ENCODE measurements around the gene ANKMY1. TPM values are rescaled to one million over a fixed set of nuclear protein-coding genes. Genes with fewer than 3 reads are reported as not detected.
"Not testable (repeated sequence)": the region's sequence is repeated elsewhere in the genome, so short reads cannot be mapped to it uniquely, and the experiment has no call there.

ANKMY1 gene
- total RNA-seq, 1 donor from 2014 or later, result 6.3 TPM

DNA sequence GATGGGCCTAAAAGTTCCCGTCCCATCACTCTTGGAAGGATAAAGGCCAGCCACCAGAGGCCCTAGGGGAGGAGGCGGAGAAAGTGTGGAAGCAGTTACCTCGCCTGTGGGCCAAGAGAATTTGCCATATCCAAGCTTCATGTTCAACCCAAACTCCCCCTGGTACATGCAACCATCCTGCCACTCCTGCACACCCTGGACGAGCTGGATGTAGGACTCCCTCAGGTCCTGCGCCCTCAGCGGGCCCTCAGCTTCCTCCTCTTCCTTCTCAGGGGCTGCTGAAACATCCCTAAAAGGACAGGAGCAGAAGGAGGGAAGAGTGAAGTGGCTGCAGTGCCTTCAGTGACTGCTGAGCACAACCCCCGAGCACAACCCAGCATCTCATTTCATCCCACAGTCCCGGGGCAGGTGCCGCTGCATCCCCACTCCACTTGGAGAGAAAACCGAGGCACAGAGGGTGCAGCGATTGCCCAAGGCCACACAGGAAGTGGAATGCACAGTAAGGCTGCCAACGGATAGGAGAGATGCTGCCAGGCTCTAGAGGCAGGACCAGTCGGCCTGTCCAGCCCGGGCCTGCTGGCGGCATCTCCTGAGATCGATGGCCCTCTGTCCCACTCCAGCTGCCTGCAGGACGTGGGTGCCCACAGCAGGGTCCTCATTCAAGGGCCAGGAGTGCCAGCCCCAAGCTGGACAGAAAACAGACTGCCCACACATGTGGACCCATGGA is 2.9 kb downstream of the ANKMY1 start:
- no peak for DNase-seq

DNA sequence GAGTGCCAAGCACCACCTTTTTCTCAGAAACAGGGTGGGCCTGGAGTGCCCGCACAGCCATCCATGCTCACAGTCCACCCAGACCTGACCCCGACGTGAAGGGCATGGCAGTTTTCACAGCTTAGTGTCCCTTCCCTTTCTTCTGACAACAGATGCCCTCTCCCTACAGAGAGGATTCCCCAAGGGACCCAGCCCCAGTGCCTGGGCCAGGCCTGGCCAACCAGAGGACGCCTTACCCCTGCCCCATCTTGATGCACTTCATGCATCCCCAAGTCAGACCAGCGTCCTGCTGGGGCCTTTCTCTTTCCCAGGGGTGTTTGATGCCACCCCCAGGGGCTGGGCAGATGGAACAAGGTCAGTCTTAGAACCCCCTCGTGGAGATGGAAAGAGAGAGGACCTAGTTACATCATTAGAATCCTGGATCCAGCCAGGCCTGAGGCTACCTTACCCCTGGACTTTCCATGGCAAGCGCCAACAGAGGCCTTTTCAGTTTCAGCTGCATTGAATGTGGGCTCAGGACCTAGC is 3.8 kb downstream of the ANKMY1 start:
- no peak for DNase-seq

DNA sequence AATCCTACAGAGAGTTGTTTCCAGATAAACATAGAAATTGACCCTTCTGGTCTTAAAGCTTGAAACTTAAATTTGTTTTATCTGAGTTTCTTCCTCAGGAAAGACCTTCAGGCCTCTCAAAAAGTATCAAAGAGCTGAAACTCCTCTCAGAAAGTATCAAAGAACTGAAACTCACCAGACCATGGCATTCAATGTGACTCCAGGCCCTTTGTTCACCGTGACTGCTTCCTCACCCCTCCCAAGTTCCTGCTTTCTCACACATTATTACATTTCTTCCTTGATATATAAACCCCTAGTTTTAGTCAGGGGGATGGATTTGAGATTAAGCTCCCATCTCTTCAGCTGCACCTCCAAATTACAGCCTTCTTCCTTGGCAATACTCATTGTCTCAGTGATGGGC is 6.0 kb downstream of the ANKMY1 start:
- DNase-seq, result no peak

DNA sequence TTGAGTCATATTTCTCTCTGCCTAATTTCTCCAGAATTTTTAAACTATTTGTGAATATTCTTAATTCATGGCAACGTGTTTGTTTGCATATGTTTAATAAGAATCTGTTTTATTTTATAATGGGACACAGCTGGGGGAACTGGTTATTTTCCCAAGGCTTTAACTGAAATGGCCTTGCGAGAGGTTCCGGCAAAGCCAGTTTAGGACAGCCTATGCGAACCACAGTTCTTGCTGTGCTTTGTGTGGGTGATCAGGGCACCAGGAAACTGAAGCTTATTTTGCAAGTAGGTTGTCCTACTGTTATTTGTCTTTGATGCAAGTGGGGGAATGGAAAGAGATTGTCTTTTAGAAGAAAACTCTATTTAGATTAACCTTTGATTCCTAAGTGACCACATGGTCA is 6.5 kb downstream of the ANKMY1 start:
- DNase-seq, result no peak

DNA sequence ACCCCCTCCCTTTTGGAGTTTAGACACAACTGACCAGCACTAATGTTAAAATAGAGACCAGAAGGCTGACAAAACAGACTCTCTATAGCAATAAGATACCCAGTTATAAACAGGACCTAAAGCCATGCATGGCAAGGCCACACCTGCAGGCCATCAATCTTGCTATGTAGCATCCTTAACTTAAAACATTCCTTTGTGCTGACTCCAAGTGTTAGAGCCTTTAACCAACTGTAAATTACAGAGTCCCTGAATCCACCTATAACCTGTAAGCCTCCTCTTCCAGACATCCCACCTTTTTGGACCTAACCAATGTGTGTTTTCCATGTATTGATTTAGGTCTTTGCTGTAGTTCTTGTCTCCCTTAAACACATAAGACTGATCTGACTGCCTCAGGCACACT is 17.9 kb downstream of the ANKMY1 start:
- DNase-seq, result no peak

DNA sequence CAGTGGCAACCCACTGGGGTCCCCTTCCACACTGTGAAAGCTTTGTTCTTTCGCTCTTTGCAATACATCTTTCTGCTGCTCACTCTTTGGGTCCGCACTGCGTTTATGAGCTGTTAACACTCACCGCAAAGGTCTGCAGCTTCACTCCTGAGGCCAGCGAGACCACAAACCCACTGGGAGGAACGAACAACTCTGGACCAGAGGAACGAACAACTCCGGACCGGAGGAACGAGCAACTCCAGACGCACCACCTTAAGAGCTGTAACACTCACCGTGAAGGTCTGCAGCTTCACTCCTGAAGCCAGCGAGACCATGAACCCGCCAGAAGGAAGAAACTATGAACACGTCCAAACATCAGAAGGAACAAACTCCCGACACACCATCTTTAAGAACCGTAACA is 18.7 kb downstream of the ANKMY1 start:
- DNase-seq, result not testable (repeated sequence)

DNA sequence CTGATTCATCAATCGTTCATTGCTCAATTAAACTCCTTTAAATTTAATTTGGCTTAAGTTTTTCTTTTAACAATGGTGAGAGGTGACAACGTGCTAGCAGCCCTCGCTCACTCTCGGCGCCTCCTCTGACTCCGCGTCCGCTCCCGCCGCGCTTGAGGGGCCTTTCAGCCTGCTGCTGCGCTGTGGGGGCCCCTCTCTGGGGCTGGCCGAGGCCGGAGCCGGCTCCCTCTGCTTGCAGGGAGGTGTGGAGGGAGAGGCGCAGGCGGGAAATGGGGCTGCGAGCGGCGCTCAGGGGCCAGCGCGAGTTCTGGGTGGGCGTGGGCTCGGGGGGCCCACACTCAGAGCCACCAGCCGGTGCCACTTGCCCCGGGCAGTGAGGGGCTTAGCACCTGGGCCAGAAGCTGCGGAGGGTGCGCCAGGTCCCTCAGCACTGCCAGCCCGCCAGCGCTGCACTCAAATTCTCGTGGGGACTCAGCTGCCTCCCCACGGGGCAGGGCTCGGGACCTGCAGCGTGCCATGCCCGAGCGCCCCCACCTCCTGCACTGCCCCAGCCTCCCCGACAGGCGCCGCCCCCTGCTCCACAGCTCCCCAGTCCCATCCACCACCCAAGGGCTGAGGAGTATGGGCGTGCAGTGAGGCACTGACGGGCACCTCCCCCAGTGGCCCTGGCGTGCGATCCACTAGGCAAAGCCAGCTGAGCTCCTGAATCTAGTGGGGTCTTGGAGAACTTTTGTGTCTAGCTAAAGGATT is 19.6 kb downstream of the ANKMY1 start:
- no peak for DNase-seq

DNA sequence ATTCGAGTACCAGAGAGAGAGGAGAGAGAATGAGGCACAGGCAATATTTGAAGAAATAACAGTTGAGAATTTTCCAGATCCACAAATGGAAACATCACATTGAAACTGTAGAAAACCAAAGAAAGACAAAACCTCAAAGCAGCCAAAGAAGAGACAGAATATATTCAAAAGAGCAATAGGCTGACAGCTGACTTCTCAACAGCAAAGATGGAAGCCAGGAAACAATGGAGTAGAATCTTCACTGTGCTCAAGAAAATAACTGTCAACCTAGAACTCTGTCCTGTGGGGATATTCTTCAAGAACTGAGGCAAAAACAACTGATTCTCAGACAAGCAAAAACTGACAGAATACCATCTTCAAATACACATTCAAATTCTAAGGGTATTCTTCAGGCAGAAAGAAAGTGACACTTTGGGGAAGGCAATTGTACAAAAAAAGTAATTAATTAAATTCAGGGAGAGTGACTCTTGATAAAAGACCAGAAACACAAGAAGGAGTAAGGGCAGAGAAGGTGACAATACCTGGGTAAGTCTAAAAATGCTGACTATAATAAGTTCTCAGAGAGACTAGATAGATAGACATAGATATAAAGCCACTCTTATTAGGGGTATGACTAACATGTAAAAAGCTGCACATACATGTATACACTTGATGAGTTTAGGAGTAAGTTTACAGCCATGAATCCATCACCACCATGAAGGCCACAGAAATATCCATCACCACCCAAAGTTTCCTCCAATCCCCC is 25.6 kb downstream of the ANKMY1 start:
- peak; percentile 14 for DNase-seq

DNA sequence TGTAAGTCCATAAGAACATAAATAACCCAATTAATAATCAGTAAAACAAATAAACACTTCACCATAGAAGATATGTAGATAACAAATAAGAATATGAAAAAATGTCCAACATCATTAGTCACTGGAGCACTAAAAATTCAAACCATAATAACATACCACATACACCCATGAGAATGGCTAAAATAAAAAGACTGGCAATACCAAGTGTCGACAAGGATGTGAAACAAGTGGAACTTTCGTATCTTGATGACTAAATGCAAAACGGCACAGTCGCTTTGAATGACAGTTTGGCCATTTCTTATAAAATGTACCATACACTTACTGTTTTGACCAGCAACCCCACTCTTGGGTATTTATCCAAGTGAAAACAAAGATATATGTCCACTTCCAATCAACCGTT is 26.8 kb downstream of the ANKMY1 start:
- no peak for DNase-seq

DNA sequence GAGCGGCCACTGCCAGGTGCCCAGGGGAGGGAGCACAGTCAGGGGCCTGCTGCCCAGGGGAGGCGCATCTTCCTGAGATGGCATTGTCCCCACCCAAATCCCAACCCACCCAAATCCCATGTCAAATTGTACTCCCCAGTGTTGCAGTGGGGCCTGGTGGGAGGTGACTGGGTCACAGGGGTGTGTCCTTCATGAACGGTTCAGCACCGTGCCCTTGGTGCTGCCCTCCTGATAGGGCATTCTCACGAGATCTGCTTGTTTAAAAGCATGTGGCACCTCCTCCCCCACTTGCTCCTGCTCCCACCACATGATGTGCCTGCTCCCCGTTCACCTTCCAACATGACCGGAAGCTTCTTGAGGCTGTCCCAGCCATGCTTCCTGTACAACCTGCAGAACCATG is 27.6 kb downstream of the ANKMY1 start:
- no peak for DNase-seq

DNA sequence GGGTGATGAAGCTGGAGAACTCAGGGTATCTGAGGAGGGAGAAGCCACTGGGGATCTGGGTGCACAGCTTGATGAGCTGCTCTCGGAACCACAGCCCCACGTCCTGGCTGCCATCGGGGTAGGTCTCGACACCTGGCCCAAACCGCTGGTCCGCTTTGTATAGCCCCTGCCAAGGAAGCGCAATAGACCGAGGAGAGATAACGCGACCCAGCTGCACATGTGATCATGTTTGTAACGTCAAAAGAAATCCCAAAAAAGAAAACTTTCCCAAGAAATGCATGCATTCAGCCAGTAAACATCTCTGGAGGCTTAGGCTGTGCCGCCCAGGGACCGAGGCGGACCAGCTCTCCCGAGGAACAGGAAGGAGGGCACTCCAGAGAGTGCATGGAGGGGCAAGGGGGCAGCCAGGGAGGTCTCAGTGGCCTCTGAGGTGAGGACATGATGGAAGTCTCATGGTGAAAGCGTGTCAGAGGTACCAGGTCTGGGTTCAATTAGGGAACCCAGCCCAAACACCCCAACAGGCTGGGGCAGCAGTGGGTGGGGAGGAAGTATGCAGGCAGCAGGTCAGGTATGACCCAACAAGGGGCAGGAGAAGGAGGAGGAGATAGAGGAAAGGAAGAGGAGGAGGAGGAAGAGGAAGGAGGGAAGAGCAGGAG is 28.3 kb downstream of the ANKMY1 start:
- no peak for DNase-seq

DNA sequence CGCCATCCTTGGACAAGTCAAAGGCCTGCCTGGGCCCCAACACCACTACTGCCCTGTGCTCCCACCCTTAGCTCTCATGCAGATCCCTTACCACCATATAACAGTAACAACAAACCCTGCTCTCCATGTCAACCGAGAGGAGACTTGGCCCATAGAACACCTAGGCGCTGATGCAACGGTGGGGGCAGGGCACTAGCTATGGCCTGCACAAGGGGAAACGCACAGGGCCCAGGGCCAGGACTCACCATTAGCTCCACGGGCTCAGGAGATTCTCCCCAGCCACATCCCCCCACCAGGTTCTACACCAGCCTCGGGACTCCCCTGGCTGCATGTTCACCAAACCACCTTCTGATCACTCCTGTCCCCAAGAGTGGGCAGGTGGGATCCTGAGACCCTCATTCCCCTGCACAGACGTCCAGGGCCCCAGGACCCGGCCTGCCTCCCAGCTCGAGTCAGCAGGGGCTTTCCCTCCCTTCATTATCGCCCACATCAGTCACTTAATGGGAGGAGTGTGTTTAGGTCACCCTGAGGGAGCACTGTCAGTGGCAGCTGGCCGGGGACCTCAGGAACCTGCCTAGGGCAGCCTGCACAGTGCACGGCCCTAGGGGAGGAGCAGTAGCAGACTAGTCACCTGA is 29.3 kb downstream of the ANKMY1 start:
- no peak for DNase-seq

DNA sequence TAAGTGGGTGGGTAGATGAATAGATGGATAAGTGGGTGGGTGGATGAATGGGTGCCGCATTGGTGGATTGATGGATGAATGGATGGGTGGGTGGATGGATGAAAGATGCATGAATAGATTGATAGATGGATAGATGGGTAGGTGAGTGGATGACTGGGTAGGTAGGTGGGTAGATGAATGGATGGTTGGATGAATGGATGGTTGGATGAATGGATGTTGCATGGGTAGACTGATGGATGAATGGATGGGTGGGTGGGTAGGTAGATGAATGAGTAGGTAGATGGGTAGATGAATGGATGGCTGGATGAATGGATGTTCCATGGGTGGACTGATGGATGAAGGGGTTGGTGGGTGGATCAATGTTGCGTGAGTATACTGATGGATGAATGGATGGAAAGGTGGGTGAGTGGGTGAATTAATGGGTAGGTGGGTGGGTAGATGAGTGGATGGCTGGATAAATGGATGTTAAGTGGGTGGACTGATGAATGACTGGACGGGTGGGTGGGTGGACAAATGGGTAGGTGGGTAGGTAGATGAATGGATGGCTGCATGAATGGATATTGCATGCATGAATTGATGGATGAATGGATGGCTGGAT is 30.5 kb downstream of the ANKMY1 start:
- no peak for DNase-seq

DNA sequence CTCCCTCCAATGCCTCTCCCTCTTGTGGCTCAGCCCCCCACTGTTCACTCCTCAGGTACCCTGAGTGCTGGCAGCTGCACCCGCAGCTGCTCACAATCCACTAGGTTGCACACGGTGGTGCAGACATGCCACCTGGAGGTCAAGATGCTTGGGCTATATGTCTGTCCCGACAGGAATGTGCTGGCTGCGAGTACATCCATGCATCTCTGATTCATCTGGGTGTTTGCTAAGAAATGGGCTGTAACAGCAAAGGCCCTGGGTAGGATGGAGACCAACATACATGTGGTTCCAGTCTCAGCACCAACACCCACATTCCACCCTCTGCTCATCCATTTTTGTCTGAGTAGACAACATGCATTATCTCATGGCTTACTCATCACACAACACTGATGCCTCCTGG is 31.3 kb downstream of the ANKMY1 start:
- no peak for DNase-seq

DNA sequence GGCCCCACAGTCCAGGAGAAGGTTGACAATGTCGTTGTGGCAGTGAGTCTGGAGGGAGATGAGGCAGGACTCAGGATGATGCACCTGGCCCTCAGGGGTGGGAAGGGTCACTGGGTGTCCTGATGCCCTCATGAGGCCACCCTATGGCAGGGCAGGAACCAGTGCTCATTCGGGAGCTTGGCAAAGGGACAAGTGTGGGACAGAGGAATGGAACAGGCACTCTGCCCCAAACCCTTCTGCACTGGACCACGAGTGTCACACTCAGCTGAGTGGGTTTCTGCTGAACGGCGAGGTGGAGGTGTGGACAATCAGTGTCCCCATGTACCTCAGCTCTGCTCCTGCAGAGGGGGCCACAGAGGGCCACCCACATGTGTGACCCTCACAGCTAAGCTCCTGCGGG is 32.0 kb downstream of the ANKMY1 start:
- no peak for DNase-seq

DNA sequence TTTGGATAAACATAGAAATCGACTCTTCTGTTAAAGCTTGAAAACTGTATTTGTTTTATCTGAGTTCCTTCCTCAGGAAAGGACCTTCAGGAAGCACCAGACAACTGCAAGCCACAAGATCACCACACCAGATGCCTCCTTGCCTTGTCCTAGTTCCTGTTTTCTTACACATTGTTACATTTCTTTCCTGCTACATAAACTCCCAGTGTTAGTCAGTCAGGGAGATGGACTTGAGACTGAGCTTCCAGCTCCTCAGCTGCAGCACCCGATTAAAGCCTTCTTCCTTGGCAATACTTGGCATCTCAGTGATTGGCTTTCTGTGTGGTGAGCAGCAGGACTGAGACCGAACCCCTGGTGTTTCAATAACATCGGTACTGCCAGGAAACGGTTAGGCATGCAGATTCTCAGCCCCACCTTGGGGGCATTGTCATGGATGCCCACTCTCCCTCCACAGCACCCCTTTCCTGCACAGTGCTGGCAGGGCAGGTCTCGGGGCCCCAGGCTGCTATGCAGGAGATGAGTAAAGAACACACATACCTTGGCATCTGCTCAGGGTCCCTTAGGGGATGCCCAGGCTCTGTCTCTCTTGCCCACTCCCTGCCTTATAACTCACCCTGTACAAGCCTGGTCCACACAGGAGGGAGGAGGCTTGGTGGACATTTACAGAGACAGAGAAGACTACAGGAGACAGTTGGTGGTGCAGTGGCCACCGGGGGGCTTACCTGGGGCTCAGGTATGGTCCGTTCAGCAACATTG is 32.6 kb downstream of the ANKMY1 start:
- DNase-seq, result peak; percentile 7

DNA sequence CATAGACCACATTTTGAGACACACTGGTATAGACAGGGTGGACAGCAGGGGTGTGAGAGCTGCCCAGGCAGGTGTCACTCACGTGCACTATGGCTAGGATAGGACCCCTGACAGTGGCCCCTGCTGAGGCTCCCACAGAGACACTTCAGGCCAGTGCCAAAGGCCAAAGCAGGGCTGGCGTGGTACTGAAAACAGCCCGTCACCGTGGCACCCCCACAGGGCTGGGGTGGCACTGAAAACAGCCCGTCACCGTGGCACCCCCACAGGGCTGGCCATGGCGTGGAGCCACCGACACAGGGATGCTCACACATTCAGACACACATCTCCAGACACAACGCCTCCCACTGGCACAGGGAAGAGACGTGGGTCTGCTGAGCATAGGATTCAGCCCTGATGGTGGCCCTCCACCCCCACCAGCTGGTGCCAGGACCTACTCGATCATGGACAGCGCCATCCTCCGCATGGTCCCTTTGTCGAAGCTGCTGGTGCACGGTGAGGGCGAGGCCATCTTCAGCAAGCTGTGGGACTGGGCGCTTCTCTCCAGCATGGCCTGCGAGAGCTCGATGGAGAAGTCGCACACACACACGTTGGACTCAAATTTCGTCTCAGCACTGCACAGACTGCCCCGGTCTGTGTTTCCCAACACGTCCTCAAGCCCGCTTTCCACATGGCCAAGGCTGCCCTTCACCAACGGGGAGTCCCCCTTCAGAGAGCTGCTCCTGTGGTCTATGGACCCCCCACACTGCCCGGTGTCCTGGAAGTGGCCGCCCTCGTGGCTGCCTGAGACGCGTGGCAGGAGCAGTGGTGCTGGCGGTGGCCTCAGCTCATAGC is 34.1 kb downstream of the ANKMY1 start:
- no peak for DNase-seq

DNA sequence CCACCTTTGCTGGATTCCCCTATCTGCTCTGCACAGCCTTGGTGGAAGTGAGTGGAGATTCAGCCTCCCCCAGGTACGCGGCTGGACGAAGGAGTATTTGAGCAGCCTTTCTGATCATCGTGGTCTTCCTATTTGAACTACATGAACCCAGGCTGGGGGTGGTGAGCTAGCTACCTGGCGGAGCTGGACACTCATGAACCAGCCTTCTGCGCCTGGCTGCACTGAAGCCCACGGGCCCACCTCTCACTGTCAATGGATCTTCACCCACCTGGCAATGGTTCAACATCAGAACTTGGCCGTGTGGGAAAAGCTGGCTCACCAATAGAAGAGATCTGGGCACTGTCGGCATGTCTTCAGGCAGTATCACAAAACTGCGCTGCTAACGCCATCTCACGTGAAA is 35.4 kb downstream of the ANKMY1 start:
- DNase-seq, result no peak

DNA sequence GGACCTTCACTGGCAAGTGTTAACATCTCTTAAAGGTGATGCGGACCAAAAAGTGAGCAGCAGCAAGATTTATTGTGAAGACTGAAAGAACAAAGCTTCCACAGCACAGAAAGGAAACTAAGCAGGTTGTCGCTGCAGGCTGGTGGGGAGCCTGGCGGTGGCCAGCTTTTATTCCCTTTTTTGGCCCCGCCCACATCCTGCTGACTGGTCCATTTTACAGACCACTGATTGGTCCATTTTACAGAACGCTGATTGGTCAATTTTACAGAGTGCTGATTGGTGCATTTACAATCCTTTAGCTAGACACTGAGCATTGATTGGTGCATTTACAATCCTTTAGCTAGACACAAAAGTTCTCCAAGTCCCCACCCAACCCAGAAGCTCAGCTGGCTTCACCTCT is 35.9 kb downstream of the ANKMY1 start:
- DNase-seq, result not testable (repeated sequence)

DNA sequence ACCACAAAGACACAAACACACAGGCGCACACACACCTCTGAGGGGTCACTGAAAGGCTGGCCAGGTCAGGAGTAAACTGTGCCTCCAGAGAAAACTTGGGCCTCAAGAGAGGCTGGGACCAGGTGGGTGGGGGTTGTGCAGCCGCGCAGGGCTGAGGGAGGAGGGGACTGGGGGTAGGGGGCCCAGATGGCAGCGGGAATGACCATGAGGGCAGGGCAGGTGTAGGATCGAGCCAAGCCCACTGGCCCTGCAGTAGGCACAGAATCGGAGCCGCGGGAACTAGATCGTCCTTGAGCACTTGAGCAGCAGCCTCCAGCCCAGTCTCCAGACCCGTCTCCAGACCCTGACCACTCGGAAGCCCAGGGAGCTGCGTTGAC is 36.8 kb downstream of the ANKMY1 start:
- no peak for DNase-seq
